Ramos (cell line): ENCODE measurements around the gene LEPR.
"Not testable (repeated sequence)": the region's sequence is repeated elsewhere in the genome, so short reads cannot be mapped to it uniquely, and the experiment has no call there.

Experiments
- in situ Hi-C: fragments of 300-500 bp; cut with MboI; formaldehyde crosslinking; loops from one replicate; pipeline ENCODE4 v1.14.3; 2022; ENCODE audit warnings: low sequenced_read_pairs; ENCODE audit not compliant: unreplicated experiment

Gene LEPR

GRCh38 chr1:65420590-65421350 lies at the start of gene LEPR, which contains the start of gene LEPROT:
TSS of gene LEPR (plus strand) at chr1:65420668. CDS start at chr1:65565566, 144,898 bp downstream.
TSS of gene LEPROT (plus strand) at chr1:65420668. CDS start at chr1:65420725, 57 bp downstream.
- in situ Hi-C loops: loop anchor here (10.0 to 25.0 kb wide), 3 partner anchors 166 to 967 kb away; no protein-coding TSS in a partner anchor

- in situ Hi-C loops: no loop called here
Measured at GRCh38 chr1:65371544-65371943, 48.9 kb upstream of the LEPR start.

- in situ Hi-C loops: no loop called here
Measured at GRCh38 chr1:65372557-65372956, 47.9 kb upstream of the LEPR start.

GRCh38 chr1:65377496-65378246 lies 42.8 kb upstream of the LEPR start:
- in situ Hi-C loops: no loop called here

- in situ Hi-C loops: no loop called here
Measured at GRCh38 chr1:65378247-65378946, 42.1 kb upstream of the LEPR start.

- in situ Hi-C loops: not testable (repeated sequence)
Measured at GRCh38 chr1:65384426-65384825, 36.0 kb upstream of the LEPR start.

GRCh38 chr1:65386439-65386838 lies 34.0 kb upstream of the LEPR start:
- in situ Hi-C loops: no loop called here

GRCh38 chr1:65387821-65388220 lies 32.6 kb upstream of the LEPR start:
- in situ Hi-C loops: no loop called here

GRCh38 chr1:65388908-65389695 lies 31.4 kb upstream of the LEPR start:
- in situ Hi-C loops: no loop called here

GRCh38 chr1:65392497-65392896 lies 28.0 kb upstream of the LEPR start:
- in situ Hi-C loops: no loop called here

- in situ Hi-C loops: no loop called here
Measured at GRCh38 chr1:65393347-65393746, 27.1 kb upstream of the LEPR start.

GRCh38 chr1:65393928-65394327 lies 26.5 kb upstream of the LEPR start:
- in situ Hi-C loops: no loop called here

- in situ Hi-C loops: no loop called here
Measured at GRCh38 chr1:65395887-65396612, 24.4 kb upstream of the LEPR start.

- in situ Hi-C loops: no loop called here
Measured at GRCh38 chr1:65398083-65398482, 22.4 kb upstream of the LEPR start.

- in situ Hi-C loops: no loop called here
Measured at GRCh38 chr1:65399003-65399402, 21.5 kb upstream of the LEPR start.

- in situ Hi-C loops: loop anchor here (25.0 kb wide), 2 partner anchors 886 to 986 kb away; no protein-coding TSS in a partner anchor
Measured at GRCh38 chr1:65401612-65402011, 18.9 kb upstream of the LEPR start.

- in situ Hi-C loops: loop anchor here (25.0 kb wide), 2 partner anchors 882 to 982 kb away; no protein-coding TSS in a partner anchor
Measured at GRCh38 chr1:65404941-65405340, 15.5 kb upstream of the LEPR start.

- in situ Hi-C loops: loop anchor here (25.0 kb wide), 2 partner anchors 879 to 979 kb away; no protein-coding TSS in a partner anchor
Measured at GRCh38 chr1:65407877-65408276, 12.6 kb upstream of the LEPR start.

GRCh38 chr1:65409314-65409713 lies 11.2 kb upstream of the LEPR start:
- in situ Hi-C loops: loop anchor here (25.0 kb wide), 2 partner anchors 878 to 978 kb away; no protein-coding TSS in a partner anchor
